ENCODE data around the gene DENND1B. TPM values are rescaled to one million over a fixed set of nuclear protein-coding genes. Genes with fewer than 3 reads are reported as not detected.
A peak's percentile ranks its signal among the peaks of the same experiment; 100 is the strongest.

The DENND1B gene
- total RNA-seq, 1 donor from 2014 or later = 15.8 TPM

DNA sequence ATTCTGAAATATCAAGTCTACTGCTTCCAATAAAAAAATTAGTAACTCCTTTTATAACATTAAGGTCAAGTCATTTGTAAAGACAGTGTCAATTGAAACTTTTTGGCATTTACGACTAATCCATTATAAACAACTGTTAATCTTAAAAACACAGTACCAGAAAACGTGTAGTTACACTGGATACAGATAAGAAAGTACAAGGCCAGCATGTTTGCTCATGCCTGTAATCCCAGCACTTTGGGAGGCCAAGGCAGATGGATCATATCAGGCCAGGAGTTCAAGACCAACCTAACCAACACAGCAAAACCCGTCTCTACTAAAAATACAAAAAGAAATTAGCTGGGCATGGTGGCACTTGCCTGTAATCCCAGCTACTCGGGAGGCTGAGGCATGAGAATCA is 29.4 kb downstream of the DENND1B start:
- DNase-seq (ENCODE audit: low read depth) = no peak

DNA sequence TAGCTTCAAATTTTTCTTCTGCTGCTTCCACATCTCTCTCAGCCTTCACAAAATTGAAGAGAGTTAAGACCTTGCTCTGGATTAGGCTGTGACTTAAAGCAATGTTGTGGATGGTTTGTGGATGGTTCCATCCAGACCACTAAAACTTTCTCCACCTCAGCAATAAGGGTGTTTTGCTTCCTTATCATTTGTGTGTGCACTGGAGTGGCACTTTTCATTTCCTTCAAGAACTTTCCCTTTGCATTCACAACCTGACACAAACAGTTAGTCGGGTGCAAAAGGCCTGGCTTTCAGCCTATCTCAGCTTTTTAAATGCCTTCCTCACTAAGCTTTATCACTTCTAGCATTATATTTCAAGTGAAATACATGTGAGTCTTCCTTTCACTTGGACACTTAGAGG is 30.3 kb downstream of the DENND1B start:
- DNase-seq (ENCODE audit: low read depth) = no peak

DNA sequence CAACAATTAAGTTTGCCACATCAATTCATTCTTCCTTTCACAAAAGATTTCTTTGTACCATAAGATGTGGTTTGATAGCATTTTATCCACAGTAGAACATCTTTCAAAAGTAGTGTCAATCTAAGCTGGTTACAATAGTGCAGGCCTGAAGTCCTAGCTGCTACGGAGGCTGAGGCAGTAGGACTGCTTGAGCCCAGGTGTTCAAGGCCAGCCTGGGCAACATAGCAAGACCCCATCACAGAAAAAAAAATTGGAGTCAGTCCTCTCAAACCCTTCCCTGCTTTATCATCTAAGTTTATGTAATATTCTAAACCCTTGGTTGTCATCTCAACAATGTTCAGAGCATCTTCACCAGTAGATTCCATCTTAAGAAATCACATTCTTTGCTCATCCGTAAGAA is 31.7 kb downstream of the DENND1B start:
- DNase-seq (ENCODE audit: low read depth) = no peak

DNA sequence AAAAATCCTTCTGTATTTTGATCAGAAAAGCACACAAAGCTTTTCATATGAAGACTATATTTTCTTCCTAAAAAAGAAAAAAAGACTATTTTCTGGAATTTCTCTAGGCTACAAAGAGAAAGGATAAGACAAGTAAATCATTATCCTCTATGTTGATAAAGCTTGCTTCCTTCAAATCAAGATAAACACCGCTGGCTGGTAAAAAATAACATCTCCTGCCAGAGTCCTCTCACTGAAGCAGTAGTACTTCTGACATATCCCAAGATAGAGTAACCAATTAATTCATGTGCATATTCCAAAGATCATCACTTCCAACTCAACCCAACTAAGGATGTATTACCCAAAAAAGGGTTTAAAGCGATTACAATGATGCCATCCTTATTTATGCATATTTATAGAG is 34.3 kb downstream of the DENND1B start:
- DNase-seq (ENCODE audit: low read depth) = no peak

DNA sequence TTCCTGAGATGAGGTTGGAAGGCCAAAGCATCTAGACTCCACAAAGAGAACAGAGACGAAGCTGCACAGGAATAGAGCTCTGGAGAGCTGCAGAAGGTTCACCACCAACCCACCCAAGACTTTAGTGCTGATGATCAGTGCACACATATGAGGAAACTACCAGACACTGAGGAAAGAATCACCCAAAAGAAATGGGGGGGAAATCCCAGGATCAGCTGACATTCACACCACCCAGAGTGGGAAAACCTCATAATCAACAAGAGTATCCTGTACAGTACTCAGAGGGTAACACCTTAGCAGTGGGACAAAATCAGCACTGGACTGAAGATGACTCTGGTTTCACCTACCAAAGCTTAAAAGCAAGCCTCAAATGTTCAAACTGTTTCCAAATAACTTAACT is 36.4 kb downstream of the DENND1B start:
- DNase-seq (ENCODE audit: low read depth) = no peak

DNA sequence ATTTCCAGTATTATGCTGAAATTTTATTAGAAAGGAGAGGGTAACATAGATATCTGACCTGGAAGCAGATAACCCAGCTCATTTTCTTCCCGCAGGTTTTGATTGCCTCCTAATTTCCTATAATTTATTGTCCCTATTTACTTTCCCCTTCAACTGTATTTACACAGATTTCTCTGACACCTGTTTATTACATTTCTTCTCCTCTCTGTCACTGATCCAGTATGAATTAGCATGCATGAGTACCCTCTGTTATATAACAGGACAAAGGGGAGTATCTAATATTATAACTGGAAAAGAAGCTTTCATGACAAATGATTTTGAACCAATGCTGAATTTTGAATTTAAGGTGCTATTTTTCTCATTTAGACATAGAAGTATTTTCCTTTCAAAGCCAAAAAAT is 37.4 kb downstream of the DENND1B start:
- no peak for DNase-seq (ENCODE audit: low read depth)

DNA sequence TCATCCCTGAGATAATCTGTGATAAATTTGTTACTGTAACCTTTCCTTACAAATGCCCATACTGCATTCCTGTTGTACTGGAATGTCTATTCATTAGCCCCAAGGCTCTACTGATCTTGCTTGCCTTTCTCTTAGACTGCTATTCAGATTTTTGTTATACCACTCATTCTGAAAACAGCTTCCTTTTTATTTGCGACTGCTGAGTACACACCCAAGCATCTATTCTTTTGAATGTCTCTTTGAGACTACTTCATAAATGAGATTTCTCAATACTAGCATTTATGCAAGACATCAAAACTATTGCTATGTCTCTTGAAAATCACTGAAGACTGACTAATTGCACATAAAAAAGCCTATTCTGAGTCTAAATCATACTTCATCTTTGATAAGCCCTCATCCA is 38.6 kb downstream of the DENND1B start:
- DNase-seq (ENCODE audit: low read depth) = no peak

DNA sequence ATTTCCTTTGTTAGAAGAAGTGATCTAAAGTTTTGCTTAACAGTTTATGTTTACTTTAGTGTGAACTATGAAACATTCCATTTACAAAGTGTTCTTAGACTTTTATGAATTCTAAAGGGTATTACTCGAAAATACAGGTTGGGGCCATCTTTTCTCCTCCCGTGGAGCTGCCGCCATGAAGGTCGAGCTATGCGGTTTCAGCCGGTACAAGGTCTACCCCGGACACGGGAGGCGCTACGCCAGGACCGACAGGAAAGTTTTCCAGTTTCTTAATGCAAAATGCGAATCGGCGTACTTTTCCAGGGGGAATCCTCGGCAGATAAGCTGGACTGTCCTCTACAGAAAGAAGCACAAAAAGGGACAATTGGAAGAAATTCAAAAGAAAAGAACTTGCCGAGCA is 39.8 kb downstream of the DENND1B start:
- no peak for DNase-seq (ENCODE audit: low read depth)

DNA sequence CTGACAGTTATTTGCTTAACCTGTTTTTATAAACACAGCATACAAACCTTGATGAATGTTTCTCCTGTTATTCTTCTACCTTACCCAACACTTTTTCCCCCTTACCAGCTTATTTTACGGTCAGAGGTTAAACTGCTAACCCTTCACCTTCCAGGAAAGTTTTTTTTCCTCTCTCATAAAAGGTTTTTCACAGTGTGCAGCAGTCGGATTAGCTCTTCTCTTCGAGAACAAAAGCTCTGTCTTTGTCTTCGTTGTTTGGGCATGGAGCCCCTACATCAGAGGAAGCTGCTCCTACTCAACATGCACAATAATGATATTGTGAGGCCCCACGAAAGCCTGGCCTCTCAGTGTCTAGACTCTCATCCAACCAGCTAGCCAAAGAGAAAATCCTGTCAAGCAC is 42.0 kb downstream of the DENND1B start:
- DNase-seq (ENCODE audit: low read depth) = no peak

DNA sequence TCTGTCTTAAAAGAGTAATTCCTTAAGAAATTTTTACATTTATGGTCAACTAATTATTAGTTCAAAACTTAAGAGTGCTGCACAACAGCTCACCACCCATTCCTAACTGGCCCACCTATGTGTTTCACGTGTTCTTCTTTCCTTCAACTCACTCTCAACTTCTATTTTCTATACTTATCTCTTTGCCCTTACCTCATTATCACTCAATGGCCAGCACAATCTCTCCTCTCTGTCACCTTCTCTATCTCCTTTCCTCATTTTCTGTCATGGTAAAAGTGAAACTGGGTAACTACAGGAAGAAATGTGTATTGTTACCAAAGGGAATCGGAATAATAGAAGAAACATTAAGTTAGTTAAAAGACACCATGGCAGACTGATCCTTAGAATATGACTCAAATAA is 43.1 kb downstream of the DENND1B start:
- no peak for DNase-seq (ENCODE audit: low read depth)

DNA sequence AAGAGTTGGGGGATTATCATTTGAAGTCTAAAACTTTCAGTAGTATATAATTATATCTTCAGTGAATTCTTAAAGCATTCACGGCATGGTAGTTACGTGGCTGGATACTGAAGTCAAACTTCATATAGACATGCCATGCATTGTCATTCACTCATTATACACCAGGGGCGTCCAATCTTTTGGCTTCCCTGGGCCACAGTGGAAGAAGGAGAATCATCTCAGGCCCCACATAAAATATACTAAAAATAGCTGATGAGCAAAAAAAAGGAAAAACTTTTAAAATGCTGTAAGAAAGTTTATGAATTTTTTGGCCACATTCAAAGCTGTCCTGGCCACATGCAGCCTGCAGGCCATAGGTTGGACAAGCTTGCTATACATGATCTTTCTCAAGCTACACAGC is 43.8 kb downstream of the DENND1B start:
- no peak for DNase-seq (ENCODE audit: low read depth)

DNA sequence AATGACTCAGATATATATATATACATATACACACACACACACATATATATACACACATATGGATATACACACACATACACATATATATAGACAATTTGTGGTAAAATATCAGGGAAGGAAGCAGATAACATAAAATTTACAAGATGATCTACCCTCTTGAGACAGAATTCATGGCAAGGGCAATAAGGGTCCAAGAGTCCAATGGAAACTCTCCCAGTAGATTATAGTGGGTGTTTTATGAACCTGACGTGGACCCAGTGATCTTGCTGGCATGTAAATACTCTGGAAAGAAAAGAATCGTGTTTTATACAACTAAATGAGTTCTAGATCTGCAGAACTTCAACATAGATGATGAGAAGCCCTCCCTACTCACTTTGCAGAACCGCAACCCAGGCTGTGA is 49.3 kb downstream of the DENND1B start:
- DNase-seq (ENCODE audit: low read depth) = no peak

DNA sequence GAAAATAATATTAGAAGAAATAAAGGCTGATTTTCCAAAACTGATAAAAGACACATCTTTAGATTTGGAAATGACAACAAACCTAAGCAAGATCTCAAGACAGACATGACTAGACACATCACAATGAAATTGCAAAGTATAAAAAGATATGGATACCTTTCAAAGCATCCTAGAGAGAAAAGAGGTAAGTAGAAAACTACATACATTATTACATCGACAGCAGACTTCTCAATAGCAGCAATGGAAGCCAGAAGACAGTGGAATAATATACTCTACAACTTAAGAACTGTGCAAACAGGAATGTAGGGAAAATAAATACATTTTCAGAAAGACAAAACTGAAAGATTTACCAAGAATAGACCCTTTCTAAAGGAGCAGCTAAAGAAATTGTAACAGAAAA is 50.2 kb downstream of the DENND1B start:
- DNase-seq (ENCODE audit: low read depth) = peak; percentile 46

DNA sequence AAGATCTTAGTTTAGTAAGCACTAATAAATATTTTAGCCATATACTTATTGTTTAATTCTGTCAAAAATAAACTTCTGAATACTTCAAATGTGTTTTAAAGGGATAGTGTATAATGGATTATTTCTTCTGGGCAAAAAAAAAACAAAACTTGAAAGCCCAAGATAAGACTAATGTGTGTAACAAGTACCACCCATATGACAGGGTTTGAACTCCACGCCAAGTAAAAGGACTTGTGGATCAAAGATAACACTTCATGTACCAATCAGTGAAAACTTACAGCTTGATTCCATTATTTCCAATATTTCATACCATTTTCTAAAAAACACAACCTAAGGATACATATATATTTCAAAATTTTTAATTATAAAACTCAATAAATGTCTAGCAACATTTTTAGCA is 59.5 kb downstream of the DENND1B start:
- no peak for DNase-seq (ENCODE audit: low read depth)

DNA sequence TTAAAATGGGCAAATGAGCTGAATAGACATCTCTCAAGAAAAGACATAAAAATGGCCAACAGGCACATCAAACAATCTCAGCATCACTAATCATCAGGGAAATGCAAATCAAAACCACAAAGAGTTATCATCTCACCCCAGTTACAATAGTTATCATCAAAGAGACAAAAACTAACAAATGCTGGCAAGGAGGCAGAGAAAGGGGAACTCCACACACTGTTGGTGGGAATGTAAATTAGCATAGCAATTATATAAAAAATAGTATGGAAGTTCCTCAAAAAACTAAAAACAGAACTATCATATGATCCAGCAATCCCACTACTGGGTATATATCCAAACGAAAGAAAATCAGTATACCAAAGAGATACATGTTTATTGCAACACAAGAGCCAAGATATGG is 68.7 kb downstream of the DENND1B start:
- no peak for DNase-seq (ENCODE audit: low read depth)

DNA sequence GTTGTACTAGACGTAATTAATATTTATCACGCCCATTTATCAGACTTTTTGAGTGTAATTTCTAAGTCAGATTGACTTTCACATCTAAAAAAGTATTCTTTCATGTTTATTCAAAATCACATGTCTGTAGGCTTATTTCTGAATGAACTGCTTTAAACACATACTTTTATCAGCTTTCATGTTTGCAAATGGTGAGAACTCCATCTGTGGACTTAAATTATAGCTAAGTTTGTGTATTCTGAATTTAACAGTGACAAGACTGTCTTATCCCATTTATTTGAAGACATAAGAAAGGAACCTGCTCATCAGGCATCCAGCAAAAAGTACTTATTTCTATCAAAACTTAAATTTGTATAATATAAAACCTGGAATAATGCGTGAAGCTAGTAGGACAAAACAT is 69.3 kb downstream of the DENND1B start:
- DNase-seq (ENCODE audit: low read depth) = no peak

DNA sequence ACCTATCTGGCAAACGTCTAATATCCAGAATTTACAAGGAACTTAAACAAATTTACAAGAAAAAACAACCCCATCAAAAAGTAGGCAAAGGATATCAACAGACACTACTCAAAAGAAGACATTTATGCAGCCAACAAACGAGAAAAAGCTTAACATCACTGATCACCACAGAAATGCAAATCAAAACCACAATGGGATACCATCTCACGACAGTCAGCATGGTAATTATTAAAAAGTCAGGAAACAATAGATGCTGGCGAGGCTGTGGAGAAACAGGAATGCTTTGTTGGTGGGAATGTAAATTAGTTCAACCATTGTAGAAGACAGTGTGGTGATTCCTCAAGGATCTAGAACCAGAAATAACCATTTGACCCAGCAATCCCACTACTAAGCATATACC is 74.6 kb downstream of the DENND1B start:
- peak; percentile 12 for DNase-seq (ENCODE audit: low read depth)

DNA sequence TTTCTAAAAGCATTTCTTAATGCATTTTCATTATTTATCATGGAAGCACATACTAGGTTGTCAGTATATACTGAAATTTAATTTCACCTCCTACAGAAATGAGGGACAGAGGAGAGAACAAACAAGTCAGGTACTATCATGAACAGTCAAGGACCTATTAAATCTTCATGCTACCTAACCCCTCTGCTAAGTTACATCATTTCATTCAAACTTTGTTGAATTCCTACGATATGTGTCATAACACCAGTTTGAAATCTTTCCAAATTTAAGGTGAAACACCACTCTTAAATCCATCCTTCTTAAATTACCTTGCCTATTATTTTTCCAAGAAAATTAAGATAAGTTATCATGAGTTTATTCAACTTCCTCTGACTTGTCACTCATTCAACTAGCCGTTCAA is 78.9 kb downstream of the DENND1B start:
- no peak for DNase-seq (ENCODE audit: low read depth)

DNA sequence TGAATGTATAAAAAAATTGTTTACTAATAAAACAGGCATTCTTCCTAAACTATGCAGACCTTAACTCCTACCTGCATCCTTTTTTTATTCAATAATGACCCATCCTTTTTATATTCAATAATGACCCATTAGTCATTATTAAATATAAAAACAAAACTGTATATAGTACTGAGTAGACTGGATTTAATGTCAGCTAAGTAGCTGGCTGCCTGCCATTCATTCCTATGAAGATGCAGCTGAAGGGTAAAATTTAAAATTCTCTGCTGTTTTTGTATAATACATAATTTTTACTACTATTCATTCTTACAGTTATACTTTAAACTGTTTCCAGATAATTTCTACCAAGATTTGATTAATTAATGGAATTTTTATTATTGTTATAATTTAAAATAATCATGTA is 79.3 kb downstream of the DENND1B start:
- DNase-seq (ENCODE audit: low read depth) = no peak

DNA sequence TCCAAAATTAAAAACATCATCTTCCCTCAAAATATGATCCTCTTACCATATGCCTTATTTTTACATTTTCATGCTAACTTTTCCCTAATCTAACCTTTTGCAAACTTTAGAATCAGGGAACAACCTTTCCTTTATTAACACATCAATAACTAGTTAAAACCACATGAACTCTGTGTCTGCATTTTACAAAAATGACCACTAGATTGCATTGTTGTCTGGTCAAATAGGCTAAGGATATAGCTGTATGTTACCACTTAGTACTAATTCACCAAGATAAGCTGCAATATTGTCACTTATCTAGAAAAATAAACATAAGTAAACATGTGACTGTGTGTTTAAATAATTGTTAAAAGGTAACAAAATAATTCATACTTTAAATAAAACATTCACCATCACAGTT is 82.3 kb downstream of the DENND1B start:
- peak; percentile 20 for DNase-seq (ENCODE audit: low read depth)

DNA sequence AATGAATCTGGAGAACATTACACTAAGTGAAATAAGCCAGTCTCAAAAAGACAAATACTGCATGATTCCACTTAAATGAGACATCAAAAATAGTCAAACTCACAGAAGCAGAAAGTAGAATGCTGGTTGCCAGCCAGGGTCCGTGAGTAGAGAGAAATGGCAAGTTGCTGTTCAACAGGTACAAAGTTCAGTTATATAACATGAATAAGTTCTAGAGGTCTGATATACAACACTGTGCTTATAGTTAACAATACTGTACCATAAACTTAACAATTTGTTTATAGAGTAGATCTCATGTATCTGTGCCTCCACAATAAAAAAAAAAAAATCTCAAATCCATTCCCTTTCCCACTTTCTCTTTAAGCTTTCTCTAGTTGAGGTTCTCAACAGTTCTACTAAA is 83.5 kb downstream of the DENND1B start:
- no peak for DNase-seq (ENCODE audit: low read depth)

DNA sequence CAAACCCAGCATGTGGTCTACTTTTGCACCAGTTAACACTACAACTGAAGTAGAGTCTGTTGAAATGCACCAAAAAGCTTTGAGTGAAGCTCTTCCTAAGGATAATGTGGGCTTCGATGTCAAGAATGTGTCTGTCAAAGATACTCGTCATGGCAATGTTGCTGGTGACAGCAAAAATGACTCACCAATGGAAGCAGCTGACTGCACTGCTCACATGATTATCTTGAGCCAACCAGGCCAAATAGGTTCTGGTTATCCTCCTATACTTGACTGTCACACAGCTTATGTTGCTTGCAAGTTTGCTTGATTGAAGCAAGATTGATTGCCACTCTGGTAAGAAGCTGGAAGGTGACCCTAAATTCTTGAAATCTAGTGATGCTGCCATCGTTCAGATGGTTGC is 85.2 kb downstream of the DENND1B start:
- no peak for DNase-seq (ENCODE audit: low read depth)

DNA sequence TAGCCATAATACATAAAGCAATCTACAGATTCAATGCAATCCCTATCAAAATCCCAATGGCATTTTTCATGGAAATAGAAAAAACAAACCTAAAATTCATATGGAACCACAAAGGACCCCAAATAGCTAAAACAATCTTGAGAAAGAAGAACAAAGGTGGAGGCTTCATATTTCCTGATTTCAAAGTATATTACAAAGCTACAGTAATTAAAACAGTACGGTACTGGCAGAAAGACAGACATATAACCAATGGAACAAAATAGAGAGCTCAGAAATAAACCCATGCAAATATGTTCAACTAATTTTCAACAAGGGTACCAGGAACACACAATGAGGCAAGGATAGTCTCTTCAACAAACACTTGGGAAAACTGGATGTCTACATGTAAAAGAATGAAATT is 87.0 kb downstream of the DENND1B start:
- DNase-seq (ENCODE audit: low read depth) = no peak

DNA sequence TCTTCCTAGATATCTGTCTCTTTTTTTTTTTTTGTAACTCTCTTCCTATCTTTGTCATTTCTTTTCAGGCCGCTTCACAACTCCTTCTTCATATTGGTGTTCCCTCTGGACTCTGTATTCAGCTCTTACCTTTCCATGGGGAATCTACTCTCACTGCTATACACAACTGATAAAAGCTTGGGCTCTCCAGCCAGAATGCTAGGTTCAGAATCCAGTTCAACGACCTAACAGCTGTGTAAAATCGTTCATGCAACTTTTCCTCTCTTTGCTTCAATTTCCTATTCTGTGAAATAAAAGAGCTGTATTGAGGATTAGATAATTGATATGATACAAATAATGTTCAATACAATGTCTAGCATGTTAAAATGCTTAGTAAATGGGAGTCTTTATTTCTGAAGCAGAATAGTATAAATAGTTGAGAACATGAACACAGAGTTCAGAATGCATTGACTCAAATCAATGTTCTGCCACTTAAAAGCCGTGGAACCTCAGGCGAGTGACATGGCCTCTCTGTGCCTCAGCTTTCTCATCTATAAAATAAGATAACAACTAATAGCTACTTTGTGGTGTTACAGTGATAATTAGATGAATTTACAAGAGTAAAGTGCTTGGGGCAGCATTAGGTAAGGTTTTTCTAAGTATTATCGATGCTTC is 88.5 kb downstream of the DENND1B start:
- no peak for DNase-seq (ENCODE audit: low read depth)
